Measurements from ENCODE around the gene PLEKHM1.

PLEKHM1 gene

DNA sequence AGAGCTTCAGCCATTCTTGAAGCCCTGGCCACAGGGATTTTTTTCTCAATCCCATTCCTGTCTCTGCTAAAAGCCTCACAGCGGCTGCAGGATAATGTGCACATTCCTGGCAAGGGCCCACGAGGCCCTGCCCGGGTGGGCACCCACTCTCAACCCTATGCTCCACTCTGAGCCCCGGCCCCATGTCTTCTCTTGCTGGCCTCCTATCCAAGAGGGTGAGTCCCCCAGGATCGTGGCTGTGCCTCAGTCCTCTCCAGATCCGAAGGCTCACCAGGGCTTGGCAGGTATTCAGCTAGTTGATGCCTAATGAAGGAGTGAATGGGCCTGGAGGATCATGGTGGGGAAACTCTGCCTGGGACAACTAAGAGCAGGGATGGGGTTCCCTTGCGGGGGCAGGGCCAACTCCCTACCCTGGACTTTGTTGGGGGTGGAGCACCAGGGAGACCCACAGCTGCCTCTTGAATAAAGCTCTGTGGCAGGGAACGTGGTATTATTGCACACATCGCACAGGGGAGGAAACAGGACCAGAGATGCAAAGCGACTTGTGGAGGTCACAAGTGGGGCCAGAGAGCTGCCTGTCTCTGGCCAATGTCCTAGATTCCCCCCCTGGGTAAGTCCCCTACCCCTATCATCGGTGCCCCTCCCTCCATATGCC lies 63.2 kb downstream of the PLEKHM1 start:
- DNase-seq (ENCODE audit: low read depth), result no peak

DNA sequence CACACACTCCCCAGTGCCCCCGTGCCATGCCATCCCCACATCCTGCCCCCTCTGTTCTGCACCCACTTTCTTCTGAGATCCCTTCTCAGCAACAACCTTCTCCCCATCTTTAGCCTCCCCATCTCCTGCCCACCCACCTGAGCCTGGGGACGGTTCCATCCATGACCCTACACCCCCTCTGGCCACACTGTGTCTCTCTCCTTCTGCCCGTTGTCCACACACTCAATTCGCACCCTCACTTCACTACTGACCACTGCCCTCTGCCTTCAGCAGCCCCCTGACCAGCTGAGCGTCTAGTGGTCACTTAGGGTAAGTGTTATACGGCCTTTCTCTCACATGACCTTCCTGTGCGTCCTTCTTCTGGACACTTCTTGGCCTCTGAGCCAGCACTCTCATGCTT lies 64.0 kb downstream of the PLEKHM1 start:
- DNase-seq (ENCODE audit: low read depth), result no peak

DNA sequence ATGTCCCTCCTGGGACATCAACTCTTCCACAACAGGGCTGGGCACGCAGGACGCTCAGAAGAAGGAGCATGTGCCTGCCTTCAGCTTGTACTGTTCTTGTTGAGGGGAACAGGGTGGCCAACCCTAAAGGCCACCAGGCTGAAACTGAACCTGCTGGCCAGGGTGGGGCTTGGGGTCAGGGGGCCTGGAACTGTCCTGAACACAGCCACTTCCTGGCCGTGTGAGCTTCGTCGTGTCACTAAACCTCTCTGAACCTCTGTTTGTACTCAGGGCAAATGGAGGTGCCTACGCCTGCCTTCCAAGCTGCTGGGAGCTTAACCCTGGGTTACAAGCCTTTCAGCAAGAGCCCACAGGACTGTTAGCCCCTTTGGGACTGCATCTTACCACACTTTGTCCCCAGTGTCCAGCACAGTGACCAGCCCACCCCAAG lies 64.5 kb downstream of the PLEKHM1 start:
- DNase-seq (ENCODE audit: low read depth), result no peak

DNA sequence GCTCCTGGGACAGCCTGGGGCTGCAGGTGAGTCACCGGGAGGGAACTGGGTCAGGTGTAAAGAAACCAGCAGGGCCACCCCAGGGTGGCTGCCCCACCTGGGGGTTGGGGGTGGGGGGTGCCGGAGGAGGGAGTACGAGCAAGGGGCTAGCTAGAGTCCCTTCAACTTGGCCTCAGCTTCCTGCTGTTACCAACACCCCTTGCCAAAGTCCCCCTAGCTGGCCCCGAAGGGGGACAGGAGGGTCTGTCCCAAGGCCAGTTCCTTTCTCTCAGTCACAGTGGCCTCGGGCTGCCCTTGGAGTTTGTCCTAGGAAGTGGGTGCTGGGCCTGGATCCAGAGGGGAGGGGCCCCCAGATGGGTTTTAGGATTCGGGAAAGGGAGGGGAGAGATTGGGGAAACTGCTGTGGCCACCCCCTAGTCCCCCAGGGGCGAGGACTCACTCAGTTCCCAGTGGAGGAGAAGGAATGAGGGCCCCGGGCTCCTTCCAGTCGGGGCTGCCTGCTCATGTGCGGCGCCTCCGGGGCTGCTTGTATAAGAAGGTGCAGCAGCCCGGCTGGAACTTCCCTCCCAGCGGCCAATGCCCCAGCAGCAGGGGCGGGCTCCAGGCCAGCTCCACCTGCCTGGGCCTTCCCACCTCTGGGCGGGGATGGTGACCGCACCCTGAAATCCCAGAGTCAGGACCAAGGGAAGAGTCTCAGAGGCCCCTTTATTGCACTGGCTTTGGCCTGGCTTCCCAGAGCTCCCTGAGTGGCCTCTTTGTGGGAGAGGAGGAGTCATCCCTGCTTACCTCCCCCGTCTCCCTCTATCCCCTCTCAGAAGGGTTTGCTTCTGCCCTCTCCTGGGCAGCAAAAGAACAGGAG lies 65.2 kb downstream of the PLEKHM1 start:
- DNase-seq (ENCODE audit: low read depth), result peak; percentile 45

DNA sequence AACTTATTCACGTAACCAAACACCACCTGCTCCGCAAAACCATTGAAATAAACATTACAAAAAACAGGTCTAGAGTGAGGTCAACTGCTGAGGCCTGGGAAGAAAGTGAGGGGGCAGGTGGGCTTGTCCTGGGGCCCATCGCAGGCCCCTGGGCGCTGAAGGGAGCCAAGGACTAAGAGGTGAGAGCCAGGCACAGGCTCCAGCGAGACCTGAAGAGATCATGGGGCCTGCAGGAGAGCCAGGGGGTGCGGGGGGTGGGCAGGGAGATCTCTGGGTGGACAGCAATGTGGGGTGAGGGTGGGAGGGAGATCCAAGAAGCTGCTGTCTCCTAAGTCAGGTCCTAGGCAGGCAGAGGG lies 65.8 kb downstream of the PLEKHM1 start:
- no peak for DNase-seq (ENCODE audit: low read depth)

DNA sequence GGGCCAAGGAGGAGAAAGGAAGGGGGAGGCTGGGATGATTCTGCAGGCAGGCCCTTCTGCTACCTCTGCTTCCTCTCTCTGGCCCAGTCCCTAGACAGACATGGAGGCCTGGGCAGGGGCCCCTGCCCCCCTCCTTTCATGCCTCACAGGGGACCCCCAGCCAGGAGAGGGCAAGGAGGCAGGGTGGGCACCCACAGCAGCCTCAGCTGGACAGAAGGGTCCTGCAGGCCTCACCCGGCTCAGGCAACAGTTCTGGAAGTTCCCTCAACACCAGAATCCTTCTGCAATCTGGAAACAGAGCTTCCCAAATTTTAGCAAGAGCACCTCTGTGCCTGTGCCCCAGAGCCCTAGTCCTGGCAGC lies 66.6 kb downstream of the PLEKHM1 start:
- no peak for DNase-seq (ENCODE audit: low read depth)

DNA sequence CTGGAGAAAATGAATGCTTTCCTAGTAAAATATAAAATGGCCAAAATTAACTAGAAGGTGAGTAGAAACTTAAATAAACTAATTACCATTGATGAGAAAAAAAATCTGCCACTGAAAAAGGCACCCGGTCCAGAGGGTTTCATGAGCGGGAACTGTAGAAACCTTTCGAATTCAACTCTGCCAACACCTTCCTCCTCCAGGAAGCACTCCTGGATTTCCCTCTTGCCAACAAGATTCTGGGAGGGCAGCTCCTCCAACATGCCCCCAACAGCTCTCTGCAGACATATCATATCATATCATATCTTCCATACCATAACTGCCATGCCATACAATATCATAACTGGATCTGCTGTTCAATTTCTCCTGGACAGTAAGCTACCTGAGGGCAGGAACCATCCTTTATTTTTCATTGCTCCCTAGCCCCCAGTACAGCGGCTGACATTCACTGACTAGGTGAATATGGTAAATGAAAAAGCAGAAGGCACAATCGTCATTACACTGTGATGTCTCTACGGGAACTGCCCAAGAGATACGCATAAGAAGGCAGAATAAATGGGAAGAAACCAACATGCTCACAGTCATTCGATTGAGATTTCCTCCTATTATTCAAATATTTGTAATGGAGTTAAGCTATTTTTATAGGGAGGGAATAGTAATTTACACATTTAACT lies 67.1 kb downstream of the PLEKHM1 start:
- no peak for DNase-seq (ENCODE audit: low read depth)

DNA sequence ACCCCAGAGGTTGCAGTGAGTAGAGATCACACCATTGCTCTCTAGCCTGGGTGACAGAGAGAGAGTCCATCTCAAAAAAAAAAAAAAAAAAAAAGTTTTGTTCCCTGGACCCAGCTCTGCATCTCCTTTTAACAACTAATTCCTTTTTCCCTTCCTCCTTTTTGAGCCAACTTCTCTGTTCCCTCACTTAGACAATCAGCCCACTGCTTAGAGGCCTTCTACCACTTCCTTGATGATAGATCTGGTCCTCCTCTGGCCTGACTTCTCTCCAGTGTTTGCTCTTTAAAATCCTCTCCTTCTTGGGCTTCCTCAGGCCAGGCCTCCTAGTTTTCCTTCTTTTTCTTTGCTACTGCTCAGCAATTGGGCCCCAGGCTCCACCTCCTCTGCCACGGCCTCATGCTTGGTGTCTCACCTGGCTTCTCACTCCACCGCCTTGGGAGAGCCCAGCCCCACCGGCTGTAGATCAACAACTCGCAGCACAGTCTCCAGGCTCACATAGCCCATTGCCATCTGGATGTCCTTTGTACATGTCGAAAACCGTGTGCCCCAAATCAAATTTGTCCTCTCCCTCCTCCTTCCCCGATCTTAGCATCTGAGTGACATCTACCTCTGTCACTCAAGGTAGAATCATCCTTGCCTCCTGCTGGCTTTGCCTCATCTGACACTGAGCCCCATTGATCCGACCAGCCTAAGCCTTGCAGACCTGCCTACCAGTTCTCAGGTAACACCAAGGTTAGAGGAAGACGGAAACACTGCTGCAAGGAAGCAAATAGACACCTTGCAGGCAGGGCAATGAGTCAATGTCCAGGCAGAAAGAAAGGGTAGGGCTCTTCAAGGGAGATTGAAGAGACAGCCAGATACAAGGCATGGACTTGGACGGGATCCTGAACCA lies 75.3 kb downstream of the PLEKHM1 start:
- DNase-seq (ENCODE audit: low read depth), result no peak

DNA sequence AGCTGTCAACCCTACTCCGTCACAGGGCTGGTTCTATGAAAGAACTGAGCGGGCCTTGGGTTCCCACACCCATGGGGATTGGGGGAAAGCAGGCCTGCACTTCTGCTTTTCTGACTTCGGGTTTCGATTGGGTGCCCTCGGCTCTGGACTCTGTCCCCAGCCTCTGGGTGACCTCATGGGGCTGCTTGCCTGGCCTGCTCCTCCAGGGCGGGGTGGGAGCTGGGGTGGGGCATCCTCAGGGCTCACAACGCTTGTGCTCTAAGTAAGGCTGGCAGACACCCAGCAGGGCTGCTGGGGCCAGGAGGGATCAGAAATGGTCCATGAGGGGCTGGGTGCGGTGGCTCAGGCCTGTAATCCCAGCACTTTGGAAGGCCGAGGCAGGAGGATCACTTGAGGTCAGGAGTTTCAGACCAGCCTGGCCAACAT lies 77.0 kb downstream of the PLEKHM1 start:
- DNase-seq (ENCODE audit: low read depth), result no peak

DNA sequence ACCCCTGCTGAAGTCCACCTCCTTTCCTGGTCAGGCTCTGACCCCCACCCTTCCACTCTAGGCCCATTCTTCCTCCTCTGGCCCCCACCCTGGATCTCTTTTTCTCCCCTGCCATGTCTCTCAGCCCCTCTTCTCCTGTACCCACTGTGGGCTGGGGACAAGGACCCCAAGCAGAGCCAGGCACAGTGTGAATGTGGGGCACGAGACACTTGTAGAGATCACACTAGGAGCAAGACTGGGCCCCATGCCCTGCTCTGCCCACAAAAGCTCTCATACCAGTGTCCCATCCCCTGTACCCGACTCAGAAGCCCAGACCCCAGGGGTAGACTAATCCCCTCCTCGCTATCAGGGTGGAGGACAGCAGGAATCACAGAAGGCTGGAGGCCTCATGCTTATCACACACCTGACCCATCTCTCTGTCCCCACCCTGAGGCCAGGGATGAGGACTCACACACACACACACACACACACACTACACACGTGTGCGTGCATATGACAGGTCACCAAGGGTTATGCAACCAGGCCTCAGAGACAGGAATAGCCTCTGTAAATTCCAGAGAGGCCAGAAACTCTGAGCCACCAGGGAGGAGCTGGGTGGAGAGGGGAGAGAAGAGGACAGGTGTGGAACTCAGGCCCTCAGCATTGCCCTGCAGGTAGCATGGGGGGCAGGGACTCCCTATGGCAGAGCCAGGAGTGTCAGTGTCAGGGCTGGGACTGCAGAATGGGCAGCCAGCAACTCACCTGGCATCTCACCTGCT lies 79.0 kb downstream of the PLEKHM1 start:
- DNase-seq (ENCODE audit: low read depth), result no peak

DNA sequence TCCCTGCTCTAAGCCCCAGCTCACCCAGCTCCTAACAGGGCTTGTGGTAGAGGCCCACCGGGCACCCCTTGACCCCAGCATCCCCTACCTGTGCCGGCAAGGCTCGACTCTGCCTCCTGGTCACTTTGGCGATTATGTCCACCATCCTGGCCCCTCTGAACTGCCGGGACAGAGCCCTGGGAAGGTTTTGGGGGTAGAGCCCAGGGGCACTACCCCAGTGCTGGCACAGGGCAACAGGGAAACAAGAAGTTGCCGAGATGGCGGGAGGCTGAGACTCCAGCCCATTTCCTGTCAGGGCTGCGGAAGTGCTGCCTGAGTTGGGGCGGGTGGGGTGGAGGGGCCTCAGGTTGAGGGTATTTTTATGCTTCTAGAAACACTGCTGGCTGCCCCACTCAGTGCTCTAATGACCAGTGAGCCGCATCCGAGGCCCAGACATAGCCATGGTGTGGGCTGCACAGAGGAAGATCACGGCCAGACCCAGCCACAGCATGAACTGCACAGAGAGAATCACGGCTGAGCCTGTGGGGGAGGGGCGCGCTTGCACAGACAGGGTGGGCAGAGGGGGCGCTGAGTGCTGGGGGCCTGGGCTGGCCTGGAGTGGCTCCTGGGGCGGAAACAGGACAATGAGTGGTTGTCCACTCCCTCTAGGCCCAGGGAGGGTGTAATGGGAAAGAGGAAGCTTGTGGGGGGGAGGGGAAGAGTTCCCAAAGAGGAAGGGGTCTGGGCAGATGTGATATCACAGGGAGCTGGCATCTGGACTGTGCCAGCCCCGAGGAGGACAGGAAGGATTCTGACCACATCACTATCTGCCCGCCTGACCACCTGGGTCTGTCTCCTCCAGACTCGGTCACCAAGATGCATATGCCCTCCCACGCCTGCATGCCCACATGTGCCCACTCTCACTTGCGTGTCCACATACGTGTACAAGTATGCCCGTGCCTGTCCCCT lies 80.1 kb downstream of the PLEKHM1 start:
- no peak for DNase-seq (ENCODE audit: low read depth)

DNA sequence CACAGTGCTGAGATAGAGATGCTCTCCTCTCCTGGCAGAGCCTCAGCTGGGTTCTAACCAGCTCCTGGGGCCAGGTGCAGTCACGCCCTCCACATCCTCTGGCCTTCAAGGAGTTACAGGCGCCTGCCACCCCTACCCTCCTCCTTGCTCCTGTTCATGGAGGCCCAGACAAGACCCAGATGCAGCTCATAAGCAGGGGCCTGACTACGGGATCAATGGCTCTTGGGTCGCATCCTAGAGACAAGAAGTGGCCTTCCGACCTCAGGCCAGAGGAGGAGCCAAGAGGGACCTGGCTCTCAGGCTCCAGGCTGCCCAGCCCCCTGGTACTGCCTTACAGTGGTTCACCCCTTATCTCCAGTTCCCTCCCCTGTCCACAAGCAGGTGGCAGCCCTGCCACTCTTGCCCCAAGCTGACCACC lies 80.9 kb downstream of the PLEKHM1 start:
- no peak for DNase-seq (ENCODE audit: low read depth)

DNA sequence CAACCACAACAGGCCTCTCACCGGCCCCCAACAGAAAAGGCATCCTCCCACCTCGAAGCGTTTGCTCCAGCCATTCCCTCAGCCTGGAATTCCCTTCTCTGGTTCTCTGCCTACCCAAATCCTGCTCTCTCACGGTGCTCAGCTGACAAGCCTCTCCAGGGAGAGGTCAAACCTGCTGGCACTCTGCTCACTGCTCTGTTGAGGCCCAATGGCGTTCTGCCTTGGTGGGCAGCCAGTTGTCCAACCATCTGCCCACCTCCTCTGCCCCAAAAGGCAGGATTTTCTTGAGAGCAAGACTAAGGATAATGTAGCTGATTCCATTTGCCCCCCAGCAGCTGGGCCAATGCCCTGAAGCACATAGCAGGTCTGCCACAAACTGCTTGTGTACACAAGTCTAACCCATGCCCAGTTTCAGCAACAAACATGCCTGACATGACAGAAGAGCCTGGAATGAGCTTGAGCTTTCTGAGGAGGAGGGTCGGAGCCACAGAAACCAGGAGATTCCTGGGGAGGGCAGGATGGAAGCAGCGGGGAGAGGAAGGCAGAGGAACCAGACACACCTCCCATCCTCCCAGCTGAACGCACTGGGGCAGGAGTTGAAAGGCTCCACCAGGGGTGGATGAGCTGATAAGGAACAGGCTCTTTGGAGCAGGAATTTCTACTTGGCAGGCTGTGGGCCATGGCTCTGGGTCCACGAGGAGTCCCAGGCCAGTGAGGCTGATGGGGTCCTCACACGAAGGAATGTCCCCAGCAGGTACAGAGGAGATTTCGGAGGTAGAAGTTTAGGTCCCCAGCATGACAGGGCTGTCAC lies 81.7 kb downstream of the PLEKHM1 start:
- no peak for DNase-seq (ENCODE audit: low read depth)

DNA sequence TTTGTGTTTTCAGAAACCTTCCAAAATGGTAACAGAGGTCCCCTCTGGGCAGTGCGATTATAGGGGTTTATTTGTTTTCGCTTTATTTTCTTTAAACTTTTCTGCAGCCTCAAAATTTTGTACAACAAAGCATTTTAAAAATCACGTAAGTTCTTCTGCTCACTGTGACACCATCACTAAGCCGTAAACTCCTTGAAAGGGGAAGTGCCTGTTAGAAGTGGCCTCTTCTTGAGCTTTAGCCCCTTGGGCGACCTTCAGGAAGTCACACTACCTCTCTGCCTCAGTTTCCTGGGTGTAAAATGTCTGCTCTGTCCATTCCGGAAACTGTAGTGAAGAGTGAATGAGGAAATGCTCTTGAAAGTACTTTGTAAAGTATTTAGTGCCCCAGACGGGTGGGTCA lies 84.4 kb downstream of the PLEKHM1 start:
- DNase-seq (ENCODE audit: low read depth), result no peak

DNA sequence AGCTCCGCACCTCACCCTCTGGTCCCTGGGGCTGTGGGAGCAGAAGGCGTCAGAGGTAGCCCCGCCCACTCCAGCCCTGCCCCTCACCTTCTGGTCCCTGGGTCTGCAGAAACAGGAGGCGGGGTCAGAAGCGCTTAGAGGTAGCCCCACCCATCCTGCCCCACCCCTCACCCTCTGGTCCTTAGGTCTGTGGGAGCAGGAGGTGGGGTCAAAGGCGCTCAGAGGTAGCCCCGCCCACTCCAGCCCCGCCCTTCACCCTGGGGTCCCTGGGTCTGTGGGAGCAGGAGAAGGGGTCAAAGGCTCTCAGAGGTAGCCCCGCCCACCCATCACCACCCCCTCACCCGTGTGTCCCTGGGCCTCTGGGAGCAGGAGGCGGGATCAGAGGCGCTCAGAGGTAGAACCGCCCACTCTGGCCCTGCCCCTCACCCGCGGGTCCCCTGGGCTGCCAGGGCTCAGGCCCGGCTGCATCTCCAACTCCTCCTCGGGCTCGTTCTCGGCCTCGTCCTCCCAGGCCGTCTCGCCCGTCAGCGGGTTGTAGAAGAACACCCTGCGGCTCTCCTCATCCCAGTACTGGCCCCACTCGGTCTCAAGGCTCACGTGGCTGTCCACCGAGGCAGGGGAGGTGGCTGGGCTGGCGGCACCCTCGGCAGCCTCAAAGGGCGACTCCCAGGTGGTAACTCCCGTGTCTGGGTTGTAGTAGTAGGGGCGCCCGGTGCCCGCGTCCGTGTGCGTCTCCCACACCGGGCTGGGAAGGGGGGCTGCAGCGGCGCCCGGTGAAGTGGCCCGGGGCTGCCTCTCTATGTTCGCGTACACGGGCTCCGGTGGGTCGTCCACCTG lies 85.1 kb downstream of the PLEKHM1 start:
- no peak for DNase-seq (ENCODE audit: low read depth)

DNA sequence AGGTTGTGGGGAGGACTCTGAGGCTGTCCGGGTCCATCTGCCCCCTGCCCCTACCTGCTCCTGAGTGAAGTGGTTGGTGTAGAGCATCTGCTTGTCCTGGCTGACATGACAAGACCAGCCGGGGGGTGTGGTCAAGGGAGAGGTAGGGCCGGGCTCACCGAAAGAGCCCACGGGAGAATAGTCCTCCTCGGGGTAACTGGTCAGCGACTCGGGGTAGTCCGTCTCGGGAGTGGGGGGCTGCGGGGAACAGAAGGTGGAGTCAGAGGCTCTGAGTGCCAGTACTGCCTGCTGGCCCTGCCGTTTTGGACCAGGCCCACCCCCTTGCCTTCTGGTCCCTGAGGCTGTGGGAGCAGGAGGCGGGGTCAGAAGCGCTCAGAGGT lies 85.7 kb downstream of the PLEKHM1 start:
- DNase-seq (ENCODE audit: low read depth), result no peak

DNA sequence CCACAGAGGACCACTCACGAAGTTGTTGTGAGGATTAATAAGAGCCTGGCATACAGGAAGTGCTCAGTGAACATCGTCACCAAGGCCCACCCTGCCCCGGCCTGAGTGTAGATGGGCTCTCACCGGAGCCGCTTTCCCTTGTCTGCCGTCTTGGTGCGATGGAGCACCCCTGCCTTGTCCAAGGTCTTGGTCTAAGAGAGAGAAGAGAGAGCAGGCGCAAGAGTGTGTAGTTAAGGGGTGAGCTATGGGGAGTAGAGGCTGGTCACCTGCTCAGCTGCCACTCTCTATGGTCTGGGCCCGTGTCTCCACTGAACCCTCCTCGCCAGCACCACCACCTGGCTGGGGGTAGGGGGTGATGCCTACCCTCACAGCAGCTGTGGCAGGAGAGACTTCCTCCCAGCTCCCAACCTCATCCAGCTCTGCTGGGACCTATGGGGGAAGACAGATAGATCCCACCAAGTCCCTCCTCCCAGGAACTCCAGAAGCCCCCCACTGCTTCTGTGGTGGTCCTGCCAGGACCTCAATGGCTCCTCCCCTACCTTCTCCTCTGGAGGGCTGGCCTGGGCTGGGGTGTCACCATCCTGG lies 86.5 kb downstream of the PLEKHM1 start:
- no peak for DNase-seq (ENCODE audit: low read depth)

DNA sequence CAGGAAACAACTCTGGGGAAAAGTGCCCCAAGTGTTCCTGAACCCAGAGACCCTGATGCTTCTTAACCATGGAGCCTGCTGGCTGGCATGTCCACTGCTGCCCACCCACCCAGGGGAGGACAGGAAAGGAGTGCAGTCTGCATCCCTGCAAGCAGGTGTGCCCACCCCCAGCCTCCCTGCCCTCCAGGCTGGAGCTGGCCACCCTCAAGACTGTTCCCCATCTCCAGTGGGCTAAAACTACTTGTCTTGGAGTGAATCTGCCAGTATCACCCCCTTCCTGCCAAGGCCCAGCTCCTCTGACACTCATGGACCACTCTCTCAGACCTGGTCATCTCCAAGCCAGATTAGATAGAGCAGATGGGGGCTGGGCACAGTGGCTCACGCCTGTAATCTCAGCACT lies 87.6 kb downstream of the PLEKHM1 start:
- no peak for DNase-seq (ENCODE audit: low read depth)
